Raji (cell line): ENCODE data around the gene NOS2.

ENCODE experiments used
- POLR2A ChIP-seq: IDR thresholded peaks from 2 replicates; pipeline ENCODE4 v1.6.1; 2011; ENCODE audit warnings: low read depth, low read length, control low read depth; ENCODE audit not compliant: insufficient read depth

Gene NOS2

DNA sequence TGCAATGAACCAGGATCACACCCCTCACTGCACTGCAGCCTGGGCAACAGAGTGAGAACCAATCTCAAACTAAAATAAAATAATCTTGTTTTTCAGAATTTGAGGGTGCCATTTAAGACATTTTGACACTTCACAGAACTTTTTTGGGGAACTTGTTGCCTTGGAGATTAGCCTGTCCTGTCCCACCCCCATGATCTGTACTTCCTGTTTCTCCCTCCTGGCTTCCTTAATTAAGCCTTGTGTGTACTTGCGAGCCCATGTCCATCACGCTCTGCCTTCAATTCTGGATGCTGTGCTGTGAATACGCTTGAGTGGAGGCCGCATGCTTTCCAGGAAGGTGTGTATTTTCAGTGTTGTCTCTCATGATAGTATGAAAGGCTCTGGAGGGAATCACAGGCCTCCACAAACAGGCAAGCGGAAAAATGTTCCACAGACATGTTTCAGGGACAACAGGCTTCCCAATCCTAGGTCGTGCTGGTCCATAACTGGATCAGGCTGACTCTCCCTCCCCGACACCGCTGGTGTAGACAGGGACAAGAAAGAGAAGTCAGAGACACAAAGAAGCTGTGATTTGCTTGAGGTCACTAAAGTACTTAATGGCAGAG is 56.9 kb downstream of the NOS2 start:
- no peak for TF ChIP-seq POLR2A

DNA sequence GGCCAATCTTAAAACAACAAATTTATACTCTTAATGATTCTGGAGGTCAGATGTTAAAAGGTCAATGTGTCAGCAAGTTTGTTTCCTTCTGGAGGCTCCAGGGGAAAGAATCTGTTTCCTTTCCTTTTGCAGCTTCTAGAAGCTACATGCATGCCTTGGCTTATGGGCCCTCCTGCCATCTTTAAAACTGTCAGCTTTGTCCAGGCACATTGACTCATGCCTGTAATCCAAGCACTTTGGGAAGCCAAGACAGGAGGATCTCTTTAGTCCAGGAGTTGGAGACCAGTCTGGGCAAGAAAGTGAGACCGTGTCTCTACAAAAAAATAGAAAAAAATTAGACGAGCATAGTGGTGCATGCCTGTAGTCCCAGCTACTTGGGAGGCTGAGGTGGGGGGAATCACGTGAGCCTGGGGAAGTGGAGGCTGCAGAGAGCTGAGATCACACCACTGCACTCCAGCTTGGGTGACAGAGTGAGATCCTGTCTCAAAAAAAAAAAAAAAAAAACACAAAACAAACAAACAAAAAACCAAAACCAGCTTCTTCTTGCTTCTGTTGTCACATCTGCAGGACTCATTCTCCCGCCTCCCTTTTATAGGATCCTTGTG is 58.3 kb downstream of the NOS2 start:
- no peak for TF ChIP-seq POLR2A

DNA sequence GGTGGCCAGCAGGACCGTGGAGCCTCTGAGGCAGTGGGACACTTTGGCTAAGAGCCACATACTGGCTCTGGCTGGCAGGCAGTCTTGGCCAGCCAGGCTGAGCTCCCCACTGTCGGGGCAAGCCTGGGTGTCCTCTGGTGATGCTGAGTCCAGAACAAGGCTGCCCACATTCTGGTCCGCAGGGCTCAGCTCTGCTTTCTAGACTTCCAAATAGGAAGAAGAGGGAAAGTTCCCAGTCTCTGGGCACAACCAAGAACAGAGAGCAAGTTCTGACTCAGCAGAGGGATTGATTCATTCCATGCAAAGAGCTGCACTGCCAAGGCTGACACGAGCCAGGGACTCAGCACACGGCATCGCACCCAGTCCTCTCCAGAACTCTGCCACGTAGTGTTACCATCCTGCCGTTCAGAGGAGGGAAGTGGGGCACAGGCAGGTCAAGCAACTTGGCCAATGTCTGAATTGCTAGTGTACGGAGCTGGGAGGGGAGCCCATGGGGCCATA is 58.9 kb downstream of the NOS2 start:
- no peak for TF ChIP-seq POLR2A

DNA sequence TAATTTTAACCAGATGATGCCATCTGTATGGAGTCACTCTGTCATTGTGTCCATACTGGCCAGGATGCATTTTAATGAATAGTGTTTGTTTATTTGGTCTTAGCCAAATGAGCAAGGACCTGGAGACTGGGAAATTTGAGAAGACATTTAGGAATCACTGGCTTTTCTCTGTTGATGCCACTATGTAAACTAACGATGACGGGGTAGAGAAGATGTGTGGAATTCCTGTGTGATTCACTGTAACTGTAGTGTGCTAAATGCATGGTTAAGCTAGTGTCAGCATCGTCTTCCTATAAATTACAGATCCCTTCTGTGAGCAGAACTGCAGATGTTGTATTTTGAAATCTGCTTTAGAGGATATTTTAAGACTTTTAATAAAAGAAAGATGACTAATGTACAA is 66.6 kb downstream of the NOS2 start:
- no peak for TF ChIP-seq POLR2A

DNA sequence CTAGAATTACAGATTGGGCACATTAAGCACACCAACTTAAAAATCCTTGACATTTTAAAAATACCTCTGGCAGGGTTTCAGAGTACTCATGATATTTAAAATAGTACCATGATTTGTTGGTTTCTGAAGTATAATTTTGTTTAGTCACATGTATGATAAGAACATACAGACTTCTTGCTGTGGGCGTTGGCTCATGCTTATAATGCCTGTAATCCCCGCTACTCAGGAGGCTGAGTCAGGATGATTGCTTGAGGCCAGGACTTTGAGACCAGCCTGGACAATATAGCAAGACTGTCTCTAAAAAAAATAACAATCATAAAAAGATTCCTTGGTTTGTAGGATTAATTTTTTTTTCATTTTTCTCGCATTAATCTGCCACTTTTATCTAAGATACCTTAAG is 78.5 kb downstream of the NOS2 start:
- TF ChIP-seq POLR2A = no peak
